Neural progenitor cell (in vitro differentiated cells): ENCODE data around the gene UNC93B1.

ENCODE experiments used
- CTCF ChIP-seq: fragments of 200-600 bp; sonication (generic); IDR thresholded peaks from 2 replicates; pipeline ENCODE4 v1.5.1; 2017; ENCODE audit warnings: antibody characterized with exemption, mild to moderate bottlenecking
- EZH2 ChIP-seq: fragments of 200-600 bp; sonication (generic); IDR thresholded peaks from 2 replicates; pipeline ENCODE4 v1.6.1; 2017; ENCODE audit warnings: antibody characterized with exemption, mild to moderate bottlenecking, moderate library complexity
- EZH2phosphoT487 ChIP-seq: fragments of 200-600 bp; sonication (generic); IDR thresholded peaks from 2 replicates; pipeline ENCODE4 v1.6.1; 2017; ENCODE audit warnings: antibody characterized with exemption

GRCh38 chr11:68008381-68009337 lies 4.8 kb upstream of the UNC93B1 start:
- TF ChIP-seq CTCF: no peak
- TF ChIP-seq EZH2: no peak
- TF ChIP-seq EZH2phosphoT487: no peak
